Heart right ventricle (tissue), 16 donors: ENCODE data around the gene GALNT14. TPM values are rescaled to one million over a fixed set of nuclear protein-coding genes. Genes with fewer than 3 reads are reported as not detected.

Experiments
- ATAC-seq, 8 donors: fragments of 200-7000 bp; cut with Tn5 transposase; one replicate each; pipeline ENCODE4 v1.9.1; 2020; ENCODE audit warnings: mild to moderate bottlenecking in 8 of 8, moderate library complexity in 8 of 8, moderate number of reproducible peaks in 1 of 8
- DNase-seq, 2 donors: peaks; one replicate each; pipeline ENCODE4 v3.0.0-alpha.2; 2020
- H3K27ac ChIP-seq, 10 donors: fragments of 200-600 bp; sonication (generic) in 2 of 10; one replicate each; pipeline versions ENCODE4 v1.5.0 to v1.8.0; 2020 to 2022; ENCODE audit warnings: mild to moderate bottlenecking in 3 of 10
- H3K27me3 ChIP-seq, 7 donors: fragments of 200-600 bp; one replicate each; pipeline ENCODE4 v1.8.0; 2021 to 2022; ENCODE audit warnings: mild to moderate bottlenecking in 2 of 7
- H3K36me3 ChIP-seq, 9 donors: fragments of 200-600 bp; sonication (generic) in 1 of 9; one replicate each; pipeline versions ENCODE4 v1.5.0 to v1.8.0; 2020 to 2022; ENCODE audit warnings: mild to moderate bottlenecking in 2 of 9
- H3K4me1 ChIP-seq, 9 donors: fragments of 200-600 bp; sonication (generic) in 1 of 9; one replicate each; pipeline versions ENCODE4 v1.5.0 to v1.8.0; 2020 to 2022; ENCODE audit warnings: mild to moderate bottlenecking in 4 of 9
- H3K4me3 ChIP-seq, 10 donors: fragments of 200-600 bp; sonication (generic) in 2 of 10; one replicate each; pipeline versions ENCODE4 v1.5.0 to v1.8.0; 2020 to 2022; ENCODE audit warnings: mild to moderate bottlenecking in 7 of 10, moderate library complexity in 2 of 10
- H3K9me3 ChIP-seq, 11 donors: fragments of 200-600 bp in 10 of 11; sonication (generic) in 2 of 11; one replicate each; pipeline versions ENCODE4 v1.5.0 to v1.8.0; 2013 to 2022; ENCODE audit warnings: mild to moderate bottlenecking in 2 of 11, control low read depth in 1 of 11, moderate library complexity in 1 of 11
- WGBS, 2 donors: extraction: QIAGEN DNeasy Blood & Tissue Kit; methylation state at CpG; one replicate each; pipeline ENCODE4 v1.1.7; 2013; ENCODE audit warnings: inconsistent platforms in 1 of 2; 5-methylcytosine and 5-hydroxymethylcytosine counted together
- intact Hi-C, 10 donors: fragments of 100-400 bp; cut with DNase I; formaldehyde crosslinking; loops; one replicate each; pipeline versions ENCODE4 v1.11.1 to v1.14.2; 2022
- polyA plus RNA-seq, 2 donors: library from polyadenylated mRNA; stranded (reverse); fragments of 200-250 nt; gene quantifications; one replicate each; pipeline ENCODE4 v1.2.3, GENCODE V29; 2013
- total RNA-seq, 10 donors: library from RNA; stranded (reverse); fragmentation: NEBNext Ultra II Directional in 3 of 10; extraction: Animal tissue kit (Norgen Biotek cat#: 25700) in 3 of 10; gene quantifications; one replicate each; pipeline versions ENCODE4 v1.2.1 to v1.2.4, GENCODE V29; 2021 to 2023
- TF ChIP-seq, protein P1 (sequence below), 9 donors: fragments of 200-600 bp; sonication (generic) in 2 of 9; IDR thresholded peaks; one replicate each; pipeline versions ENCODE4 v1.5.0 to v1.8.0; 2021 to 2022; ENCODE audit warnings: antibody characterized with exemption in 9 of 9, mild to moderate bottlenecking in 5 of 9, moderate library complexity in 1 of 9
- donor health status: Arrhythmogenic right ventricular cardiomyopathy.
- donor health status: ischemic (EF 13 %, LVEDD 7.1; RV severe dilation, severe dysfunction).
- donor health status: healthy with polysubstance abuse.
- donor health status: DM: no; HTN: yes; CAD: no.
- donor health status: DM: no; HTN: no; CAD: no.
- donor health status: ischemic (EF 25% LVEDD 6.9; RV normal size, moderate dysfunction).
- donor health status: ischemic (EF 25% LVEDD 5.7; RV mildly dilated, moderate dysfunction).
- donor health status: healthy.
- donor health status: DM: yes; HTN: yes; CAD: no.
- donor health status: Ischemic cardiomyopathy.
- donor health status: ischemic (EF 35%, LVEDD 5.7; RV mildly dilated, moderate dysfunction).
- donor health status: nonischemic (EF 11% LVEDD 7.7; RV severe dilation, severe dysfunction).
- donor health status: DM: yes; HTN: yes; CAD: no.
- donor health status: PGD.
- donor health status: ischemic (EF 29% LVEDD 5.4; RV normal size, mild dysfunction).
- donor health status: nonischemic (EF 23%, LVEDD 6.1; RV moderate dilation, normal function).

Gene GALNT14
- total and polyA plus RNA-seq, 12 donors, result 0.17 to 1.4 (median 0.63) TPM; not detected in 2

GRCh38 chr2:30948857-30949256, 189.4 kb downstream of the GALNT14 start:
- H3K27me3 ChIP-seq, result no peaks in the 10 kb centered on the region
- intact Hi-C loops, result no loop called here
- TF ChIP-seq, protein P1, sequence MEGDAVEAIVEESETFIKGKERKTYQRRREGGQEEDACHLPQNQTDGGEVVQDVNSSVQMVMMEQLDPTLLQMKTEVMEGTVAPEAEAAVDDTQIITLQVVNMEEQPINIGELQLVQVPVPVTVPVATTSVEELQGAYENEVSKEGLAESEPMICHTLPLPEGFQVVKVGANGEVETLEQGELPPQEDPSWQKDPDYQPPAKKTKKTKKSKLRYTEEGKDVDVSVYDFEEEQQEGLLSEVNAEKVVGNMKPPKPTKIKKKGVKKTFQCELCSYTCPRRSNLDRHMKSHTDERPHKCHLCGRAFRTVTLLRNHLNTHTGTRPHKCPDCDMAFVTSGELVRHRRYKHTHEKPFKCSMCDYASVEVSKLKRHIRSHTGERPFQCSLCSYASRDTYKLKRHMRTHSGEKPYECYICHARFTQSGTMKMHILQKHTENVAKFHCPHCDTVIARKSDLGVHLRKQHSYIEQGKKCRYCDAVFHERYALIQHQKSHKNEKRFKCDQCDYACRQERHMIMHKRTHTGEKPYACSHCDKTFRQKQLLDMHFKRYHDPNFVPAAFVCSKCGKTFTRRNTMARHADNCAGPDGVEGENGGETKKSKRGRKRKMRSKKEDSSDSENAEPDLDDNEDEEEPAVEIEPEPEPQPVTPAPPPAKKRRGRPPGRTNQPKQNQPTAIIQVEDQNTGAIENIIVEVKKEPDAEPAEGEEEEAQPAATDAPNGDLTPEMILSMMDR (IDR thresholded peaks at IDR 0.05), result no peak
- peaks cover 0 to 32% (median 12%) of the 10 kb centered on the region in 9 donors for H3K4me1 ChIP-seq
- peak in 5 of 8 donors; percentile 27 to 63 (median 38) for ATAC-seq
- 62 to 64% methylated on average over 2 of the region's 2 CpGs for WGBS, 2 donors
- no peak for DNase-seq
- H3K4me3 ChIP-seq, result no peak overlapping the region
- no peaks in the 10 kb centered on the region for H3K36me3 ChIP-seq
- no peak overlapping the region for H3K27ac ChIP-seq
- H3K9me3 ChIP-seq, result no peaks in the 10 kb centered on the region

DNA sequence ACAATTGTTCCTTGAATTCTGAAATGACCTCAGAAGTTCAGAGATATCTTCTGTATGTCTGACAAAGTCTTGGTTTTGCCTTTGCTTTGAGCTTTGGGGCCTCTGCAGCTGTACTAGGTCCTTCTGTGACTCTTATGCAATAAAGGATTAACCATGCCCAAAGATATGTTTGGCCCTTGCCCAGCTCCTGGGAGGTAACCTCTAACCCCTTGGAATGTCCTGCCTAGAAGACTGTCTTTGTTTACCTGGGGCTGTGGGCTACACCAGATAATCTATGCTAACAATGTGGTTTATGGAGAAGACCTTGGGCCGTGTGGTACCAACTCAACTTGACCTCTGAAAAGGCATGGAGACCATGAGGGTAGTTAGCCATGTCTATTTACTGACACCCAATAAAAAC, 190.1 kb downstream of the GALNT14 start:
- Histone ChIP-seq H3K4me1 (peaks cover 0 to 32% (median 12%) of the 10 kb centered on the region in 9 donors), H3K36me3 (no peaks in the 10 kb centered on the region), H3K4me3 (no peak overlapping the region), H3K9me3 (no peaks in the 10 kb centered on the region), H3K27me3 (no peaks in the 10 kb centered on the region), H3K27ac (no peak overlapping the region)
- TF ChIP-seq, protein P1 (IDR thresholded peaks at IDR 0.05), result no peak
- WGBS, 2 donors, result 85 to 92% methylated on average over 1 of the region's 1 CpG
- ATAC-seq (no peak), DNase-seq (no peak)
- intact Hi-C loops, result no loop called here

DNA sequence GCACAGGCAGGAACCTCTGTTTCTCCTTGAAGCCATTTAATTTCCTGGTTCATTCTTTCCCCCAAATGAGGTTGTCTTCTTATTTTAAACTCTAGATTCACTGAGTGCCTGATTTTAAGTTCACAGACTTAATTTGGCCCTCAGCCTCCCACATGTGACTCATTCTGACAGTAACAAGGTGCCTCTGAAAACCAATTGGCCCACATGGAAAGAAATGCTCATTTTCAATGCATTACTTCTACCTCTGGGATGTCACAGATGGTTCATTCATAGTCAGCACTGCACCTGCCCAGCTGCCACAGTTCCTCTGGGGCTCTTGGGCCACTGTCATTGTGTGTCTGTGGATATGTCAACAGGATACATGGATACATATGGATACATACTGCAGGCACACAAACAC, 190.6 kb downstream of the GALNT14 start:
- no peaks in the 10 kb centered on the region for H3K36me3 ChIP-seq
- intact Hi-C loops, result no loop called here
- no peaks in the 10 kb centered on the region for H3K9me3 ChIP-seq
- H3K4me1 ChIP-seq, result peaks cover 0 to 32% (median 12%) of the 10 kb centered on the region in 9 donors
- DNase-seq (no peak), ATAC-seq (peak in 1 of 8 donors; percentile 11)
- TF ChIP-seq, protein P1 (IDR thresholded peaks at IDR 0.05), result no peak
- H3K4me3 ChIP-seq, result no peak overlapping the region
- H3K27me3 ChIP-seq, result no peaks in the 10 kb centered on the region
- no peak overlapping the region for H3K27ac ChIP-seq

- H3K4me1 ChIP-seq, result peaks cover 0 to 4% (median 0%) of the 10 kb centered on the region in 9 donors
- no peaks in the 10 kb centered on the region for H3K9me3 ChIP-seq
- no peak for ATAC-seq
- TF ChIP-seq, protein P1 (IDR thresholded peaks at IDR 0.05), result no peak
- H3K36me3 ChIP-seq, result no peaks in the 10 kb centered on the region
- H3K27me3 ChIP-seq, result no peaks in the 10 kb centered on the region
- intact Hi-C loops, result no loop called here
- no peak for DNase-seq
- H3K27ac ChIP-seq, result no peak overlapping the region
- no peak overlapping the region for H3K4me3 ChIP-seq
- 46 to 69% methylated on average over 5 of the region's 5 CpGs for WGBS, 2 donors
These were observed 195.8 kb downstream of the GALNT14 start for GRCh38 chr2:30942419-30942818.
